ENCODE measurements around the gene SFXN1. TPM values are rescaled to one million over a fixed set of nuclear protein-coding genes. Genes with fewer than 3 reads are reported as not detected.

The SFXN1 gene
- total and polyA plus RNA-seq, 2 of the 4 experiments (the other 2 are of a cell fraction), result 131 to 410 TPM

GRCh38 chr5:175561085-175561484 lies 82.7 kb downstream of the SFXN1 start:
- DNase-seq (no peak), ATAC-seq (ENCODE audit: low read depth) (no peak)
- ChIA-PET POLR2A (ENCODE audit: unreplicated experiment) (no interaction called here), CTCF (no interaction called here)
- no peak for TF ChIP-seq NFE2L2 (IDR thresholded peaks at IDR 0.05; ENCODE audit: low read depth, low read length)
- TF ChIP-seq MAFK (IDR thresholded peaks at IDR 0.05; ENCODE audit: low read depth, low read length), result no peak
- no peak for TF ChIP-seq CEBPB (IDR thresholded peaks at IDR 0.05; ENCODE audit: low read depth, low read length)
- TF ChIP-seq FOS (IDR thresholded peaks at IDR 0.05; ENCODE audit: low read depth, low read length), result no peak
- TF ChIP-seq POLR2A (IDR thresholded peaks at IDR 0.05; ENCODE audit: low read depth, low read length), result no peak
- no peak for TF ChIP-seq BHLHE40 (IDR thresholded peaks at IDR 0.05; ENCODE audit: low read depth, low read length)
- TF ChIP-seq RCOR1 (IDR thresholded peaks at IDR 0.05; ENCODE audit: insufficient replicate concordance, low read length), result no peak
- no peak for TF ChIP-seq MXI1 (IDR thresholded peaks at IDR 0.05; ENCODE audit: borderline replicate concordance, low read depth, low read length)
- no peak for TF ChIP-seq SMC3 (IDR thresholded peaks at IDR 0.05; ENCODE audit: low read depth, low read length)
- no peak for TF ChIP-seq RAD21 (IDR thresholded peaks at IDR 0.05; ENCODE audit: low read length)
- TF ChIP-seq CHD1 (IDR thresholded peaks at IDR 0.05; ENCODE audit: low read depth, low read length), result no peak
- no peak for TF ChIP-seq RFX5 (IDR thresholded peaks at IDR 0.05; ENCODE audit: low read depth, low read length)
- Histone ChIP-seq H3K4me2 (ENCODE audit: low read depth, low read length) (no peak overlapping the region), H3K4me1 (ENCODE audit: control insufficient read depth, insufficient read depth, low read length) (no peaks in the 10 kb centered on the region), H4K5ac (ENCODE audit: low read depth, low read length) (no peak overlapping the region), H3K9me3 (ENCODE audit: control insufficient read depth, insufficient read depth, low read length) (0 out of 2 replicates have a peak, but pooled peaks cover 1% of the 10 kb centered on the region), H4K91ac (ENCODE audit: insufficient read depth, low read depth, low read length) (no peak overlapping the region), H3K4ac (ENCODE audit: low read depth, low read length) (no peak overlapping the region), H2BK5ac (ENCODE audit: low read depth, low read length, poor library complexity, severe bottlenecking) (no peak overlapping the region), H3K27me3 (ENCODE audit: control insufficient read depth, insufficient read depth, low read length) (no peaks in the 10 kb centered on the region), H3K9ac (ENCODE audit: low read depth, low read length) (no peak overlapping the region), H3K27ac (ENCODE audit: insufficient read depth, low read length) (no peak overlapping the region), H3K36me3 (ENCODE audit: control insufficient read depth, insufficient read depth, low read length) (no peaks in the 10 kb centered on the region), H3K56ac (ENCODE audit: extremely low read depth, insufficient read depth, low read length) (no peak overlapping the region), H2AK9ac (replicated peaks; ENCODE audit: low read depth, low read length, poor library complexity) (no peak overlapping the region), H2BK20ac (ENCODE audit: low read depth, low read length) (no peak overlapping the region), H4K8ac (ENCODE audit: low read depth in 2 of 2, low read length in 2 of 2) (no peak overlapping the region), H3K23ac (ENCODE audit: low read depth, low read length) (no peak overlapping the region), H4K20me1 (ENCODE audit: insufficient read depth, low read length) (no peaks in the 10 kb centered on the region), H2AK5ac (ENCODE audit: low read depth, low read length) (no peak overlapping the region), H2BK120ac (ENCODE audit: low read depth, low read length) (no peak overlapping the region), H3K14ac (replicated peaks; ENCODE audit: low read depth, low read length) (no peak overlapping the region), H3K9me1 (ENCODE audit: insufficient read depth, low read length) (no peaks in the 10 kb centered on the region), H3K4me3 (ENCODE audit: insufficient read depth, low read depth, low read length) (no peak overlapping the region), H3K18ac (ENCODE audit: low read depth, low read length) (no peak overlapping the region), H3K79me1 (ENCODE audit: low read depth in 1 of 2, low read length in 2 of 2) (no peaks in the 10 kb centered on the region), H2BK15ac (ENCODE audit: low read depth, low read length) (no peak overlapping the region), H2AFZ (replicated peaks; ENCODE audit: low read length, poor library complexity) (no peak overlapping the region)
- in situ Hi-C loops (cut with MboI; ENCODE audit: low sequenced_read_pairs), result no loop called here
- WGBS, 2 experiments (ENCODE audit: extremely low coverage in 2 of 2, insufficient read length in 1 of 2), result no CpG with 5 or more reads among the region's 5 CpGs
- intact Hi-C loops (cut with micrococcal nuclease), result no loop called here
- dilution Hi-C loops (cut with HindIII; ENCODE audit: low sequenced_read_pairs, unreplicated experiment), result no loop called here
- BruUV-seq (replicated peaks), result no TSS peak
